GM15510 (cell line): Measurements from ENCODE around the gene MICALL1.

Experiments used
- POLR2A ChIP-seq: IDR thresholded peaks from 3 replicates; pipeline ENCODE4 v1.6.1; 2011; ENCODE audit warnings: borderline replicate concordance; ENCODE audit not compliant: insufficient read length; ENCODE audit errors: extremely low read depth

MICALL1 gene, protein sequence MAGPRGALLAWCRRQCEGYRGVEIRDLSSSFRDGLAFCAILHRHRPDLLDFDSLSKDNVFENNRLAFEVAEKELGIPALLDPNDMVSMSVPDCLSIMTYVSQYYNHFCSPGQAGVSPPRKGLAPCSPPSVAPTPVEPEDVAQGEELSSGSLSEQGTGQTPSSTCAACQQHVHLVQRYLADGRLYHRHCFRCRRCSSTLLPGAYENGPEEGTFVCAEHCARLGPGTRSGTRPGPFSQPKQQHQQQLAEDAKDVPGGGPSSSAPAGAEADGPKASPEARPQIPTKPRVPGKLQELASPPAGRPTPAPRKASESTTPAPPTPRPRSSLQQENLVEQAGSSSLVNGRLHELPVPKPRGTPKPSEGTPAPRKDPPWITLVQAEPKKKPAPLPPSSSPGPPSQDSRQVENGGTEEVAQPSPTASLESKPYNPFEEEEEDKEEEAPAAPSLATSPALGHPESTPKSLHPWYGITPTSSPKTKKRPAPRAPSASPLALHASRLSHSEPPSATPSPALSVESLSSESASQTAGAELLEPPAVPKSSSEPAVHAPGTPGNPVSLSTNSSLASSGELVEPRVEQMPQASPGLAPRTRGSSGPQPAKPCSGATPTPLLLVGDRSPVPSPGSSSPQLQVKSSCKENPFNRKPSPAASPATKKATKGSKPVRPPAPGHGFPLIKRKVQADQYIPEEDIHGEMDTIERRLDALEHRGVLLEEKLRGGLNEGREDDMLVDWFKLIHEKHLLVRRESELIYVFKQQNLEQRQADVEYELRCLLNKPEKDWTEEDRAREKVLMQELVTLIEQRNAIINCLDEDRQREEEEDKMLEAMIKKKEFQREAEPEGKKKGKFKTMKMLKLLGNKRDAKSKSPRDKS

DNA sequence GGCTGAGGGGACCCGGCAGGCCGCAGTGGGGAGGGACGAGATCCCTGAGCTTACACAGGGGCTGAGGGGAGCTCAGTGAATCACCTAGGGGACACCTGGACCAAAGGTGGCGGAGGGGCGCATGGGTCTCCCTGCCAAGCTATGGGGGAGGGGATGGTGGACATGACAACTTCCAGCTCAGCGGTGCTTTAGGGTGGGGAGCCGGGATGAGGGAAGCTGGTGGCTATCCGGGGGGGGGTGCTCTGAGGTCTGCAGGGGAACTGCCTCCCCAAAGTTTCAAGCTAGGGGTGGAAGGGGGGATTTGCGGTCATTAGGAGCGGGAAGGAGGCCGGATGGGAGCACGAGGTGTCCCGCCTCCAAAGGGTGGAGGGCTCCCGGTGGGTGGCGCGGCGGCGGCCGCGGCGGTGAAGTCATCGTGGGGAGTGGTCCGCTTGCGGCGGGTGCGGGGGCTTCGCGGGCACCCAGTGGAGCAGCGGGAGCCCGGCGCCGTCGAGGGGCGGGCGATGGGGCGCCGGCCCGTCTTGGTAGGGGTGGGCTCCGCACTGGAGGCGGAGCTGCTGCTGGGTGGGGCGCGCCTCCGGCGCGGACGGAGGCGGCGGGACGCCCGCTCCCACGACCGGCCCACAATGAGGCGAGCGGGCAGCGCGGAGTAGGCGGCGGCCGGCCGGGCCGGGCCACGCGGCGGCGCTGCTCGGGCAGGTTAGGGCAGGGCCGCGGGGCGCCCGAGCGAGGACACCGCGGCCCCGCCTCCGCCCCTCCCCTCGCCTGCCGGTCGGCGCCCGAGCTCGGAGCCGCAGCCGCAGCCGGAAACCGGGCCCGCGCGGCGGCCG is at the start of gene MICALL1:
TSS of gene MICALL1 (plus strand) at position 764 of the 830 bp plus-strand sequence. CDS start 126 bp downstream, outside the sequence.
- no peak for TF ChIP-seq POLR2A

DNA sequence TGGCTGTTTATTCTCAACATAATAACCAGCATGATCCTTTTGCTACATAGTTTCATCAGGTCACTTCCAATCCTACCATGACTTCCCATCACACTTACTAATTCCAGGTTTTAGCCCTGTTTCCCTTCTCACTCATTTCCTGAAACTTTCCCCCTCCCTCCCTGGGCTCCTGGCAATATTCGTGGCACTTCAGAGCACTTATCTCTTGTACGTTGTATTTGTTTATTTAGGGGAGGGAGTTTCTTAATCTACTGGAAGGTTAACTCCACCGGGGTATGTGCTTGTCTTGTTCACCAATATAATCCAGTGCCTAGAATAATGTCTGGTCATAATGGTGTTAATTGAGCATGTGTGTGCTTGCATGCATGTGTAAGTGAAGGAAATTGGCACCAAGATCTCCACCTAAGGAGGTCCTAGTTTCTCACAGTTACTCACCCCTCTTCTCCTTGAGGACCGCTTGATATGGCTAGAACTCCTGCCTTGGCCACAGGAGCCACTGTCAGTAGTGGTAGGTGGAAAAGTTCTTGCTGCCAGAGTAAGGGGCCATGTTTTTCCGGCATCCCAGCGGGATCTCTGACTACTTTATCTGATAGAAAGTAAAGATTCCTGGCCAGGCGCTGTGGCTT is 45.2 kb upstream of the MICALL1 start:
- TF ChIP-seq POLR2A: no peak

DNA sequence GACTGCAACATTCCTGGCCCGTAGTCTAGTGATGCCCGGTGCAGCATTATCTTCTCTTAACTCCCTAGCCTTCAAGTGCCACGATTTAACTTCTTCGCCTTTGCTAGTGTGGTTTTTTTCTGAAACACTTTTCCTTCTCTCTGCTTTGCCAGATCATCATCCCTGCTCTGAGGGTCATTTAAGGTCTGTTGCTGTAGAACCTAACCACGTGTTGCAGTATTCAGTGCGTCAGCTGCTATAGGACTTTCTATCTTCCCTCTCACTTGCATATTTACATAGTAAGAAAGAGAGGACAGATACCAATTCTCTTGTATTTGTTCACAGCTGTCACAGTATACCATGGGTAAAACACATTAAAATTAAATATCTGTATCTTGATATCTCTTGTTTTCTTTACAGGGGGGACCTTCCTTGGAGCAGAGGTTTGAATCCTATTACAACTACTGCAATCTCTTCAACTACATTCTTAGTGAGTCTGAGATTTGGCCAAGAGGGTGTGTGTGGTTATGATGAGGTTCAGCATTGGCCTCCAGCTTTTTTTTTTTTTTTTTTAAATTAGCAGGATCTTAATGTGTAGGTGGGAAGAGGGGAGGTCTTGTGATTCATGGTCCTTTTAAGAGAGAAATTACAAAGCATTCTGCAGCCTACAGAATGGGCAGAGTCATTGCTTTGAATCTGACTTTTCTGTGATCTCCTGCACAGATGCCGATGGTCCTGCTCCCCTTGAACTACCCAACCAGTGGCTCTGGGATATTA is 43.3 kb upstream of the MICALL1 start:
- TF ChIP-seq POLR2A: no peak

GRCh38 chr22:37865510-37865909 is 40.6 kb upstream of the MICALL1 start:
- TF ChIP-seq POLR2A: no peak

GRCh38 chr22:37870273-37870672 is 35.8 kb upstream of the MICALL1 start:
- no peak for TF ChIP-seq POLR2A

GRCh38 chr22:37880668-37881440 is 25.2 kb upstream of the MICALL1 start:
- no peak for TF ChIP-seq POLR2A

GRCh38 chr22:37884420-37884819 is 21.7 kb upstream of the MICALL1 start:
- no peak for TF ChIP-seq POLR2A

- no peak for TF ChIP-seq POLR2A
Observed at GRCh38 chr22:37887584-37888378, 18.3 kb upstream of the MICALL1 start.

DNA sequence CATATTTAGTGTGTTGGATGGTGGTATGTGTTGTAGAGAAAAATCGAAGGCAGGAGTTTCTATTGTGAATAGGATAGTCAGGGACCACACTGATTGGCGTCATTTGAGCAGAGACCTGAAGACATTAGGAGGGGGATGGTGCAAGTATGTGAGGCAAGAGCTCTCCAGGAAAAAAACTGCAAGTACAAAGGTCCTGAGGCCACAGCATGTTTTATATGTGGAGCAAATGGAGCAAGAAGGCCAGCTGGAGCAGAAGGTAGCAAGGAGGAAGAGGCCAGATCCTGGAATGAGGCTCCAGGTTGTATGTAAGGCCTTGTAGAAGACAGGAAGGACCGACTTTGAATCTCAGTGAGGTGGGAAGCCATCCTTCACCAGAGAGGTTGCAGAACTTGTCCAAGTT is 14.2 kb upstream of the MICALL1 start:
- no peak for TF ChIP-seq POLR2A

GRCh38 chr22:37892566-37893335 is 13.3 kb upstream of the MICALL1 start:
- no peak for TF ChIP-seq POLR2A

GRCh38 chr22:37893583-37893983 is 12.5 kb upstream of the MICALL1 start:
- TF ChIP-seq POLR2A: no peak
